ENCODE data around the gene TLL1.

- TF ChIP-seq, protein P1, sequence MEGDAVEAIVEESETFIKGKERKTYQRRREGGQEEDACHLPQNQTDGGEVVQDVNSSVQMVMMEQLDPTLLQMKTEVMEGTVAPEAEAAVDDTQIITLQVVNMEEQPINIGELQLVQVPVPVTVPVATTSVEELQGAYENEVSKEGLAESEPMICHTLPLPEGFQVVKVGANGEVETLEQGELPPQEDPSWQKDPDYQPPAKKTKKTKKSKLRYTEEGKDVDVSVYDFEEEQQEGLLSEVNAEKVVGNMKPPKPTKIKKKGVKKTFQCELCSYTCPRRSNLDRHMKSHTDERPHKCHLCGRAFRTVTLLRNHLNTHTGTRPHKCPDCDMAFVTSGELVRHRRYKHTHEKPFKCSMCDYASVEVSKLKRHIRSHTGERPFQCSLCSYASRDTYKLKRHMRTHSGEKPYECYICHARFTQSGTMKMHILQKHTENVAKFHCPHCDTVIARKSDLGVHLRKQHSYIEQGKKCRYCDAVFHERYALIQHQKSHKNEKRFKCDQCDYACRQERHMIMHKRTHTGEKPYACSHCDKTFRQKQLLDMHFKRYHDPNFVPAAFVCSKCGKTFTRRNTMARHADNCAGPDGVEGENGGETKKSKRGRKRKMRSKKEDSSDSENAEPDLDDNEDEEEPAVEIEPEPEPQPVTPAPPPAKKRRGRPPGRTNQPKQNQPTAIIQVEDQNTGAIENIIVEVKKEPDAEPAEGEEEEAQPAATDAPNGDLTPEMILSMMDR (conservative IDR thresholded peaks at IDR 0.05; ENCODE audit: low read depth, low read length): no peak
- no peak for TF ChIP-seq EZH2 (IDR thresholded peaks at IDR 0.05; ENCODE audit: low read length, unreplicated experiment)
Observed at GRCh38 chr4:165921546-165921945, 48.5 kb downstream of the TLL1 start.
